Keratinocyte (primary cell): ENCODE measurements around the gene ZER1. TPM values are rescaled to one million over a fixed set of nuclear protein-coding genes. Genes with fewer than 3 reads are reported as not detected.

Experiments used
- DNase-seq: peaks from one replicate; pipeline ENCODE4 v3.0.0-alpha.2; 2011; ENCODE audit warnings: low read depth, missing footprints, low spot score
- FAIRE-seq: peaks from 2 replicates; lab custom pipeline; 2011; peaks lifted over from hg19 to GRCh38; lab: Jason Lieb, UNC
- H2AFZ ChIP-seq: 2 replicates; pipeline ENCODE4 v1.6.0; 2012; ENCODE audit warnings: low read length, control low read depth, inconsistent platforms; ENCODE audit not compliant: control insufficient read depth
- H3K27ac ChIP-seq: 2 replicates; pipeline ENCODE4 v1.5.1; 2011; ENCODE audit warnings: low read length; ENCODE audit not compliant: control insufficient read depth, insufficient read depth
- H3K27me3 ChIP-seq: 3 replicates; pipeline ENCODE4 v1.6.0; 2011; ENCODE audit warnings: low read length; ENCODE audit not compliant: control insufficient read depth, insufficient read depth; ENCODE audit errors: extremely low read depth
- H3K36me3 ChIP-seq, 2 experiments: 2 replicates in 1 of 2; 3 replicates in 1 of 2; pipeline ENCODE4 v1.5.1; 2011; ENCODE audit warnings: low read length in 2 of 2, mild to moderate bottlenecking in 1 of 2; ENCODE audit not compliant: control insufficient read depth in 2 of 2, insufficient read depth in 2 of 2; ENCODE audit errors: extremely low read depth in 1 of 2
- H3K4me1 ChIP-seq: 3 replicates; pipeline ENCODE4 v1.5.1; 2011; ENCODE audit warnings: low read length; ENCODE audit not compliant: control insufficient read depth, insufficient read depth; ENCODE audit errors: extremely low read depth
- H3K4me2 ChIP-seq: 3 replicates; pipeline ENCODE4 v1.6.0; 2011; ENCODE audit warnings: low read depth, low read length; ENCODE audit not compliant: control insufficient read depth, insufficient read depth; ENCODE audit errors: extremely low read depth
- H3K4me3 ChIP-seq, 3 experiments: fragments of 200-600 bp in 1 of 3; sonication (generic) in 1 of 3; 2 replicates in 2 of 3; 3 replicates in 1 of 3; pipeline ENCODE4 v1.5.1; 2011 to 2016; ENCODE audit warnings: low read length in 3 of 3, mild to moderate bottlenecking in 3 of 3, control low read depth in 2 of 3, inconsistent platforms in 1 of 3, low read depth in 1 of 3, mixed read lengths in 1 of 3, mixed run types in 1 of 3, moderate library complexity in 1 of 3; ENCODE audit not compliant: control insufficient read depth in 2 of 3, insufficient read depth in 2 of 3; ENCODE audit errors: extremely low read depth in 1 of 3
- H3K79me2 ChIP-seq: 2 replicates; pipeline ENCODE4 v1.6.0; 2012; ENCODE audit warnings: low read length; ENCODE audit not compliant: control insufficient read depth, insufficient read depth
- H3K9ac ChIP-seq: 3 replicates; pipeline ENCODE4 v1.6.0; 2011; ENCODE audit warnings: low read length; ENCODE audit not compliant: control insufficient read depth, insufficient read depth; ENCODE audit errors: extremely low read depth
- H3K9me1 ChIP-seq: 3 replicates; pipeline ENCODE4 v1.6.0; 2011; ENCODE audit warnings: low read length; ENCODE audit not compliant: control insufficient read depth, insufficient read depth; ENCODE audit errors: extremely low read depth
- H3K9me3 ChIP-seq: 2 replicates; pipeline ENCODE4 v1.5.1; 2012; ENCODE audit warnings: low read depth, low read length; ENCODE audit not compliant: control insufficient read depth
- H4K20me1 ChIP-seq: 3 replicates; pipeline ENCODE4 v1.6.0; 2011; ENCODE audit warnings: low read length; ENCODE audit not compliant: control insufficient read depth, insufficient read depth; ENCODE audit errors: extremely low read depth
- CTCF ChIP-seq, 3 experiments: IDR thresholded peaks in 1 of 3; conservative IDR thresholded peaks in 1 of 3; optimal IDR thresholded peaks in 1 of 3; 2 replicates in 2 of 3; 3 replicates in 1 of 3; pipeline versions ENCODE3 to v1.5.1; 2011; ENCODE audit warnings: low read length in 3 of 3, mild to moderate bottlenecking in 3 of 3, moderate library complexity in 2 of 3, control low read depth in 1 of 3, inconsistent platforms in 1 of 3; ENCODE audit not compliant: insufficient read depth in 2 of 3; ENCODE audit errors: extremely low read depth in 1 of 3
- EZH2 ChIP-seq: IDR thresholded peaks from one replicate; pipeline ENCODE4 v1.6.1; 2012; ENCODE audit warnings: inconsistent platforms, mild to moderate bottlenecking, low read length, moderate library complexity
- dilution Hi-C: fragments of 300-500 bp; cut with MboI; formaldehyde crosslinking; loops from one replicate; pipeline ENCODE4 v1.7.0; 2020; ENCODE audit warnings: low sequenced_read_pairs; ENCODE audit not compliant: extremely low pct_ligation_motif_present
- polyA plus RNA-seq, 5 experiments: library from polyadenylated mRNA; depleted of rRNA in 3 of 5; stranded (reverse) in 3 of 5; stranded (forward) in 1 of 5; unstranded in 1 of 5; fragments of >200 nt; gene quantifications; 1 replicate in 1 of 5; 2 replicates in 3 of 5; 3 replicates in 1 of 5; pipeline versions ENCODE4 v1.2.1 to v1.2.3, GENCODE V29; 2011 to 2012; ENCODE audit warnings: missing spikeins in 2 of 5, low read depth in 1 of 5, low replicate concordance in 1 of 5

ZER1 gene
- polyA plus RNA-seq, 1 donor (not counting 4 experiments of a cell fraction or from before 2014, with no cell fraction given), result 14.9 TPM

GRCh38 chr9:128787659-128788058 lies 15.9 kb upstream of the ZER1 start:
- no peaks in the 10 kb centered on the region for H3K9me3 ChIP-seq
- peak overlapping the region; percentile 92 for H3K4me2 ChIP-seq
- peaks cover 10% of the 10 kb centered on the region for H3K79me2 ChIP-seq
- no peak for TF ChIP-seq CTCF (optimal IDR thresholded peaks at IDR 0.05 in 1 of 3, IDR thresholded peaks at IDR 0.05 in 1 of 3, conservative IDR thresholded peaks at IDR 0.05 in 1 of 3; ENCODE audit: extremely low read depth in 1 of 3, insufficient read depth in 2 of 3, low read length in 3 of 3)
- no peak for TF ChIP-seq EZH2
- H3K9ac ChIP-seq, result peak overlapping the region; percentile 85
- H3K9me1 ChIP-seq, result no peaks in the 10 kb centered on the region
- dilution Hi-C loops, result no loop called here
- peak overlapping the region; percentile 78 to 98 (median 94) for H3K4me3 ChIP-seq
- H4K20me1 ChIP-seq, result no peaks in the 10 kb centered on the region
- FAIRE-seq, result no peak
- no peaks in the 10 kb centered on the region for H3K27me3 ChIP-seq
- no peak for DNase-seq
- peak overlapping the region; percentile 46 for H2AFZ ChIP-seq
- peak overlapping the region; percentile 61 for H3K27ac ChIP-seq
- H3K4me1 ChIP-seq, result peaks cover 10% of the 10 kb centered on the region
- H3K36me3 ChIP-seq, result peaks cover 6% of the 10 kb centered on the region in 2 experiments

- Histone ChIP-seq H3K9me1 (no peaks in the 10 kb centered on the region), H3K9me3 (no peaks in the 10 kb centered on the region), H4K20me1 (no peaks in the 10 kb centered on the region), H3K9ac (peak within 1 kb of the TSS; percentile 85), H3K79me2 (peaks cover 10% of the 10 kb centered on the region), H3K4me3 (peak within 1 kb of the TSS; percentile 78 to 98 (median 94)), H3K4me1 (peaks cover 10% of the 10 kb centered on the region), H3K27me3 (no peaks in the 10 kb centered on the region), H3K27ac (peak within 1 kb of the TSS; percentile 61), H3K36me3 (peaks cover 6% of the 10 kb centered on the region in 2 experiments), H3K4me2 (peak within 1 kb of the TSS; percentile 92), H2AFZ (peak within 1 kb of the TSS; percentile 92)
- no peak for FAIRE-seq
- TF ChIP-seq CTCF (optimal IDR thresholded peaks at IDR 0.05 in 1 of 3, IDR thresholded peaks at IDR 0.05 in 1 of 3, conservative IDR thresholded peaks at IDR 0.05 in 1 of 3; ENCODE audit: extremely low read depth in 1 of 3, insufficient read depth in 2 of 3, low read length in 3 of 3) (no peak), EZH2 (no peak)
- dilution Hi-C loops, result no loop called here
- no peak for DNase-seq
Observed at GRCh38 chr9:128786681-128787601, 15.2 kb upstream of the ZER1 start, which contains the start of gene TBC1D13. TBC1D13 (plus strand) TSS chr9:128787253; CDS start chr9:128787354, 101 bp downstream.
